Measurements from ENCODE around the gene CDKAL1.

CDKAL1 gene

GRCh38 chr6:20838113-20838512 is 303.9 kb downstream of the CDKAL1 start:
- no peak for DNase-seq (ENCODE audit: low read depth in 2 of 2)

- DNase-seq (ENCODE audit: low read depth in 2 of 2): no peak
These were observed 305.4 kb downstream of the CDKAL1 start for GRCh38 chr6:20839630-20840029.

- DNase-seq (ENCODE audit: low read depth in 2 of 2): no peak
These were observed 306.4 kb downstream of the CDKAL1 start for GRCh38 chr6:20840675-20841074.

- no peak for DNase-seq (ENCODE audit: low read depth in 2 of 2)
These were observed 307.5 kb downstream of the CDKAL1 start for GRCh38 chr6:20841806-20842205.

- DNase-seq (ENCODE audit: low read depth in 2 of 2): no peak
These were observed 311.3 kb downstream of the CDKAL1 start for GRCh38 chr6:20845592-20845991.

- DNase-seq (ENCODE audit: low read depth in 2 of 2): no peak
These were observed 312.4 kb downstream of the CDKAL1 start for GRCh38 chr6:20846602-20847028.

GRCh38 chr6:20847904-20848303 is 313.6 kb downstream of the CDKAL1 start:
- no peak for DNase-seq (ENCODE audit: low read depth in 2 of 2)

- no peak for DNase-seq (ENCODE audit: low read depth in 2 of 2)
These were observed 316.6 kb downstream of the CDKAL1 start for GRCh38 chr6:20850686-20851416.

GRCh38 chr6:20851795-20852194 is 317.5 kb downstream of the CDKAL1 start:
- DNase-seq (ENCODE audit: low read depth in 2 of 2): no peak

GRCh38 chr6:20853828-20854227 is 319.6 kb downstream of the CDKAL1 start:
- DNase-seq (ENCODE audit: low read depth in 2 of 2): no peak

GRCh38 chr6:20856681-20857288 is 322.5 kb downstream of the CDKAL1 start:
- DNase-seq (ENCODE audit: low read depth in 2 of 2): no peak

- no peak for DNase-seq (ENCODE audit: low read depth in 2 of 2)
These were observed 327.2 kb downstream of the CDKAL1 start for GRCh38 chr6:20861481-20861880.

GRCh38 chr6:20866036-20866435 is 331.8 kb downstream of the CDKAL1 start:
- no peak for DNase-seq (ENCODE audit: low read depth in 2 of 2)

GRCh38 chr6:20866935-20867703 is 332.9 kb downstream of the CDKAL1 start:
- no peak for DNase-seq (ENCODE audit: low read depth in 2 of 2)

GRCh38 chr6:20868397-20869096 is 334.3 kb downstream of the CDKAL1 start:
- no peak for DNase-seq (ENCODE audit: low read depth in 2 of 2)

GRCh38 chr6:20870021-20870420 is 335.8 kb downstream of the CDKAL1 start:
- no peak for DNase-seq (ENCODE audit: low read depth in 2 of 2)

- DNase-seq (ENCODE audit: low read depth in 2 of 2): no peak
These were observed 336.2 kb downstream of the CDKAL1 start for GRCh38 chr6:20870493-20870892.

GRCh38 chr6:20873425-20874190 is 339.4 kb downstream of the CDKAL1 start:
- no peak for DNase-seq (ENCODE audit: low read depth in 2 of 2)

GRCh38 chr6:20875369-20875963 is 341.2 kb downstream of the CDKAL1 start:
- DNase-seq (ENCODE audit: low read depth in 2 of 2): no peak

- DNase-seq (ENCODE audit: low read depth in 2 of 2): no peak
These were observed 341.8 kb downstream of the CDKAL1 start for GRCh38 chr6:20876036-20876435.

- no peak for DNase-seq (ENCODE audit: low read depth in 2 of 2)
These were observed 342.3 kb downstream of the CDKAL1 start for GRCh38 chr6:20876561-20876960.
